ENCODE measurements around the gene PROSER2. TPM values are rescaled to one million over a fixed set of nuclear protein-coding genes. Genes with fewer than 3 reads are reported as not detected.

The PROSER2 gene
- total and polyA plus RNA-seq, 9 of the 15 experiments (the other 6 are each of a cell fraction or from before 2014, with no cell fraction given): 0.62 to 14.8 (median 2.9) TPM

DNA sequence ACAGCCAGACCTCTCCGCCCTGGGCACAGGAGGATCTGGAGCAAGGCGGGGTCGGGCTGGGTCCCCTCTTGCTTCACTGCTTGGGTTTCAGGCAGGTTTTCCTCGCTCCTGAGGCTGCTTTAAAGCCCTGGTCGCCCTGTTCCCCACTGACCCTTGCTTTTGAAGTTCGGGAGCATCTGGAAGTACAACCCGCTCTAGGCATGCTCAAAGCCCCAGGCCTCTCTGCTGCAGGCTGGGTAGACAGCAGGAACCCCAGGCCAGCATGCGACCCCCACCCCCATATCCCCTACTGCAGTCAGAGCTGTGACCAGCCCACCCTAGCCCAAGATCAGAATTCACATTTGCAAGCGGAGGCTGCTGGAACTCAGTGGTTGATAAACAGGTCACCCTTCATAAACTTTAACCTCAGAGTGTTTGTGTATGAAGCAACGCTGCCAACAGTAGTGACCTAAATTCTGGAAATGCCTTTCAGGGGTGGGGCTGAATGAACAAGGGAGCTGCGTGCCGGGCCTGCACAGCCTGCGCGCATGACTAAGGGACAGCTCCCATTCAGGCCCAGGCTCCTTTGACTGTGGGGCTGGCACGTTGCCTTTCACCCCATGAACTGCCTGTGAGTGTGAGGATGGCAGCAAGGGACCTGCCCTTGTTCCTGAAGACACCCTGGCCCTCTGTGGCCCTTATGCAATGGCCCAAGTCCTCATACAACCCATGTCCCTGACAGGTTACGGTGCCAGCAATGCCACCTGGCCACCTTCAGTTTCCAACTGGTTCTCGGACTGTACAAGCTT is 52.5 kb downstream of the PROSER2 start (continued):
- TF ChIP-seq, protein P1, sequence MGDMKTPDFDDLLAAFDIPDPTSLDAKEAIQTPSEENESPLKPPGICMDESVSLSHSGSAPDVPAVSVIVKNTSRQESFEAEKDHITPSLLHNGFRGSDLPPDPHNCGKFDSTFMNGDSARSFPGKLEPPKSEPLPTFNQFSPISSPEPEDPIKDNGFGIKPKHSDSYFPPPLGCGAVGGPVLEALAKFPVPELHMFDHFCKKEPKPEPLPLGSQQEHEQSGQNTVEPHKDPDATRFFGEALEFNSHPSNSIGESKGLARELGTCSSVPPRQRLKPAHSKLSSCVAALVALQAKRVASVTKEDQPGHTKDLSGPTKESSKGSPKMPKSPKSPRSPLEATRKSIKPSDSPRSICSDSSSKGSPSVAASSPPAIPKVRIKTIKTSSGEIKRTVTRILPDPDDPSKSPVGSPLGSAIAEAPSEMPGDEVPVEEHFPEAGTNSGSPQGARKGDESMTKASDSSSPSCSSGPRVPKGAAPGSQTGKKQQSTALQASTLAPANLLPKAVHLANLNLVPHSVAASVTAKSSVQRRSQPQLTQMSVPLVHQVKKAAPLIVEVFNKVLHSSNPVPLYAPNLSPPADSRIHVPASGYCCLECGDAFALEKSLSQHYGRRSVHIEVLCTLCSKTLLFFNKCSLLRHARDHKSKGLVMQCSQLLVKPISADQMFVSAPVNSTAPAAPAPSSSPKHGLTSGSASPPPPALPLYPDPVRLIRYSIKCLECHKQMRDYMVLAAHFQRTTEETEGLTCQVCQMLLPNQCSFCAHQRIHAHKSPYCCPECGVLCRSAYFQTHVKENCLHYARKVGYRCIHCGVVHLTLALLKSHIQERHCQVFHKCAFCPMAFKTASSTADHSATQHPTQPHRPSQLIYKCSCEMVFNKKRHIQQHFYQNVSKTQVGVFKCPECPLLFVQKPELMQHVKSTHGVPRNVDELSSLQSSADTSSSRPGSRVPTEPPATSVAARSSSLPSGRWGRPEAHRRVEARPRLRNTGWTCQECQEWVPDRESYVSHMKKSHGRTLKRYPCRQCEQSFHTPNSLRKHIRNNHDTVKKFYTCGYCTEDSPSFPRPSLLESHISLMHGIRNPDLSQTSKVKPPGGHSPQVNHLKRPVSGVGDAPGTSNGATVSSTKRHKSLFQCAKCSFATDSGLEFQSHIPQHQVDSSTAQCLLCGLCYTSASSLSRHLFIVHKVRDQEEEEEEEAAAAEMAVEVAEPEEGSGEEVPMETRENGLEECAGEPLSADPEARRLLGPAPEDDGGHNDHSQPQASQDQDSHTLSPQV (IDR thresholded peaks at IDR 0.05): peak; percentile 81
- TF ChIP-seq RBFOX2 (IDR thresholded peaks at IDR 0.05; ENCODE audit: low read depth, low read length) (peak; percentile 41), E2F6 (IDR thresholded peaks at IDR 0.05; ENCODE audit: borderline replicate concordance in 1 of 2, extremely low read depth in 1 of 2, insufficient read depth in 1 of 2, insufficient read length in 1 of 2, low read depth in 1 of 2, low read length in 1 of 2, poor library complexity in 1 of 2, severe bottlenecking in 1 of 2) (peak in 1 of 2 experiments; percentile 59), NR2C2 (CRISPR knock-in tag; IDR thresholded peaks at IDR 0.05) (no peak), NR2C2 (tag; IDR thresholded peaks at IDR 0.05) (peak; percentile 74), ETS1 (conservative IDR thresholded peaks at IDR 0.05; ENCODE audit: control insufficient read depth, low read depth, low read length) (0 out of 2 replicates have a peak, but pooled peaks have one; percentile 26), BHLHE40 (IDR thresholded peaks at IDR 0.05; ENCODE audit: low read length) (peak; percentile 80)
